Liver (tissue), 9 donors: ENCODE data around the gene ARMC12. TPM values are rescaled to one million over a fixed set of nuclear protein-coding genes. Genes with fewer than 3 reads are reported as not detected.
A peak's percentile ranks its signal among the peaks of the same experiment; 100 is the strongest.

Experiments
- DNase-seq: peaks from one replicate; pipeline ENCODE4 v3.0.0-alpha.2; 2017; ENCODE audit warnings: low spot score
- H3K27ac ChIP-seq, 2 donors: one replicate each; pipeline ENCODE4 v1.7.0; 2013; ENCODE audit warnings: inconsistent platforms in 2 of 2, low read length in 2 of 2, control low read depth in 1 of 2, low read depth in 1 of 2, mild to moderate bottlenecking in 1 of 2
- H3K27me3 ChIP-seq, 4 donors: one replicate each; pipeline versions ENCODE4 v1.6.1 to v1.7.0; 2013; ENCODE audit warnings: low read length in 3 of 4, inconsistent platforms in 1 of 4, mild to moderate bottlenecking in 1 of 4, moderate library complexity in 1 of 4; ENCODE audit not compliant: control insufficient read depth in 4 of 4, insufficient read depth in 4 of 4
- H3K36me3 ChIP-seq, 4 donors: one replicate each; pipeline versions ENCODE4 v1.6.1 to v1.7.0; 2013; ENCODE audit warnings: low read length in 3 of 4, mild to moderate bottlenecking in 3 of 4, low read depth in 1 of 4, moderate library complexity in 1 of 4; ENCODE audit not compliant: control insufficient read depth in 4 of 4, insufficient read depth in 3 of 4
- H3K4me1 ChIP-seq, 4 donors: one replicate each; pipeline versions ENCODE4 v1.6.1 to v1.7.0; 2013; ENCODE audit warnings: low read length in 3 of 4, mild to moderate bottlenecking in 3 of 4, moderate library complexity in 1 of 4; ENCODE audit not compliant: control insufficient read depth in 4 of 4, insufficient read depth in 4 of 4
- H3K4me3 ChIP-seq, 3 donors: one replicate each; pipeline versions ENCODE4 v1.6.1 to v1.7.0; 2013; ENCODE audit warnings: low read length in 3 of 3, control low read depth in 1 of 3, low read depth in 1 of 3, mild to moderate bottlenecking in 1 of 3
- H3K9ac ChIP-seq, 2 donors: one replicate each; pipeline ENCODE4 v1.7.0; 2013; ENCODE audit warnings: low read length in 2 of 2, mild to moderate bottlenecking in 2 of 2, moderate library complexity in 2 of 2, control low read depth in 1 of 2, low read depth in 1 of 2
- H3K9me3 ChIP-seq, 4 donors: one replicate each; pipeline versions ENCODE4 v1.6.1 to v1.7.0; 2013; ENCODE audit warnings: low read length in 3 of 4; ENCODE audit not compliant: control insufficient read depth in 4 of 4
- CTCF ChIP-seq: fragments of 150-350 bp; IDR thresholded peaks from 2 replicates; pipeline ENCODE4 v1.5.1; 2017; ENCODE audit warnings: improper control_type of control experiment, low read depth, low read length; ENCODE audit not compliant: missing input control
- EGR1 ChIP-seq, 2 donors: IDR thresholded peaks; 2 replicates each; pipeline ENCODE4 v1.6.1; 2016 to 2018; ENCODE audit warnings: antibody characterized with exemption in 2 of 2, low read depth in 2 of 2
- FOXA1 ChIP-seq: IDR thresholded peaks from 2 replicates; pipeline ENCODE4 v1.6.1; 2016; ENCODE audit warnings: antibody characterized with exemption
- FOXA2 ChIP-seq: IDR thresholded peaks from 2 replicates; pipeline ENCODE4 v1.6.1; 2016; ENCODE audit warnings: antibody characterized with exemption
- GABPA ChIP-seq, 2 donors: IDR thresholded peaks in 1 of 2; conservative IDR thresholded peaks in 1 of 2; 2 replicates each; pipeline ENCODE4 v1.6.1; 2016; ENCODE audit warnings: antibody characterized with exemption in 2 of 2, mild to moderate bottlenecking in 1 of 2, moderate library complexity in 1 of 2
- HNF4A ChIP-seq, 2 donors: conservative IDR thresholded peaks; 2 replicates each; pipeline ENCODE4 v1.6.1; 2016; ENCODE audit warnings: antibody characterized with exemption in 2 of 2, mild to moderate bottlenecking in 2 of 2
- MAX ChIP-seq: IDR thresholded peaks from 2 replicates; pipeline ENCODE4 v1.6.1; 2016; ENCODE audit warnings: antibody characterized with exemption
- RAD21 ChIP-seq, 2 donors: IDR thresholded peaks; 2 replicates each; pipeline ENCODE4 v1.6.1; 2016; ENCODE audit warnings: antibody characterized with exemption in 2 of 2, mild to moderate bottlenecking in 2 of 2
- REST ChIP-seq: IDR thresholded peaks from 2 replicates; pipeline ENCODE4 v1.6.1; 2016; ENCODE audit warnings: antibody characterized with exemption, mild to moderate bottlenecking
- RXRA ChIP-seq, 2 donors: IDR thresholded peaks; 2 replicates each; pipeline ENCODE4 v1.6.1; 2017 to 2018; ENCODE audit warnings: antibody characterized with exemption in 2 of 2, mild to moderate bottlenecking in 1 of 2
- SP1 ChIP-seq: IDR thresholded peaks from 2 replicates; pipeline ENCODE4 v1.6.1; 2018; ENCODE audit warnings: antibody characterized with exemption, mild to moderate bottlenecking
- TAF1 ChIP-seq: conservative IDR thresholded peaks from 2 replicates; pipeline ENCODE4 v1.6.1; 2016; ENCODE audit warnings: antibody characterized with exemption, mild to moderate bottlenecking
- ZBTB33 ChIP-seq: IDR thresholded peaks from 2 replicates; pipeline ENCODE4 v1.6.1; 2016; ENCODE audit warnings: antibody characterized with exemption
- WGBS: extraction: QIAGEN DNeasy Blood & Tissue Kit; methylation state at CpG from one replicate; pipeline ENCODE4 v1.1.7; 2013; 5-methylcytosine and 5-hydroxymethylcytosine counted together
- polyA plus RNA-seq, 2 donors: library from polyadenylated mRNA; stranded (reverse) in 1 of 2; unstranded in 1 of 2; fragments of 200-250 nt in 1 of 2; fragments of >200 nt in 1 of 2; fragmentation: Nextera tagmentation in 1 of 2; extraction: Ambion mirVana in 1 of 2; gene quantifications; one replicate each; pipeline versions ENCODE4 v1.2.1 to v1.2.3, GENCODE V29; 2013 to 2015
- total RNA-seq, 2 donors: library from RNA; depleted of rRNA; stranded (reverse); fragments of >200 nt; gene quantifications; one replicate each; pipeline ENCODE4 v1.2.3, GENCODE V29; 2014
- donor health status: healthy.
- donor health status: healthy.
- donor health status: healthy.
- donor health status: healthy.
- donor health status: healthy.

Gene ARMC12
- total and polyA plus RNA-seq, 4 donors = 0.42 to 0.64 (median 0.43) TPM; not detected in 1

- H3K9ac ChIP-seq = peak overlapping the region in 1 of 2 donors; percentile 80
- H3K9me3 ChIP-seq = no peaks in the 10 kb centered on the region
- no peak for DNase-seq
- TF ChIP-seq CTCF = no peak
- TF ChIP-seq FOXA2 = no peak
- peak; percentile 73 for TF ChIP-seq SP1
- TF ChIP-seq HNF4A (conservative IDR thresholded peaks at IDR 0.05) = peak; percentile 21 to 47
- TF ChIP-seq RXRA (IDR thresholded peaks at IDR 0.05) = peak; percentile 22 to 55
- TF ChIP-seq FOXA1 = no peak
- TF ChIP-seq MAX = peak; percentile 43
- no peak for TF ChIP-seq GABPA (IDR thresholded peaks at IDR 0.05 in 1 of 2, conservative IDR thresholded peaks at IDR 0.05 in 1 of 2)
- peak; percentile 16 to 66 for TF ChIP-seq RAD21 (IDR thresholded peaks at IDR 0.05)
- peak; percentile 21 for TF ChIP-seq TAF1
- TF ChIP-seq REST = no peak
- H3K27ac ChIP-seq = peak overlapping the region; percentile 94 to 95
- peak overlapping the region in 2 of 3 donors; percentile 45 to 52 for H3K4me3 ChIP-seq
- no peaks in the 10 kb centered on the region for H3K27me3 ChIP-seq
- peaks cover 27 to 90% (median 79%) of the 10 kb centered on the region in 4 donors for H3K4me1 ChIP-seq
- no peaks in the 10 kb centered on the region for H3K36me3 ChIP-seq
- WGBS = 38% methylated on average over 12 of the region's 12 CpGs
Measured at GRCh38 chr6:35728683-35729678, 7.9 kb upstream of the ARMC12 start.

GRCh38 chr6:35729722-35730121 is 7.1 kb upstream of the ARMC12 start:
- no peak for DNase-seq

More at GRCh38 chr6:35729722-35730121, 7.1 kb upstream of the ARMC12 start:
- Histone ChIP-seq H3K27me3 (no peaks in the 10 kb centered on the region), H3K36me3 (no peaks in the 10 kb centered on the region), H3K9me3 (no peaks in the 10 kb centered on the region), H3K9ac (peak overlapping the region in 1 of 2 donors; percentile 8), H3K27ac (peak overlapping the region; percentile 94 to 95), H3K4me1 (peaks cover 28 to 83% (median 72%) of the 10 kb centered on the region in 4 donors), H3K4me3 (peak overlapping the region in 1 of 3 donors; percentile 52)
- 28% methylated on average over 2 of the region's 2 CpGs for WGBS
- TF ChIP-seq RXRA (IDR thresholded peaks at IDR 0.05) (no peak), EGR1 (IDR thresholded peaks at IDR 0.05; ENCODE audit: low read depth in 2 of 2) (no peak), ZBTB33 (no peak), CTCF (no peak), FOXA2 (no peak), SP1 (peak; percentile 4)
